Fibroblast of the conjunctiva (primary cell): Measurements from ENCODE around the gene UBQLN4.
"Not testable (repeated sequence)": the region's sequence is repeated elsewhere in the genome, so short reads cannot be mapped to it uniquely, and the experiment has no call there.

Experiments
- DNase-seq: peaks from one replicate; pipeline ENCODE4 v3.0.0-alpha.2; 2010; ENCODE audit warnings: low read depth

The UBQLN4 gene

DNA sequence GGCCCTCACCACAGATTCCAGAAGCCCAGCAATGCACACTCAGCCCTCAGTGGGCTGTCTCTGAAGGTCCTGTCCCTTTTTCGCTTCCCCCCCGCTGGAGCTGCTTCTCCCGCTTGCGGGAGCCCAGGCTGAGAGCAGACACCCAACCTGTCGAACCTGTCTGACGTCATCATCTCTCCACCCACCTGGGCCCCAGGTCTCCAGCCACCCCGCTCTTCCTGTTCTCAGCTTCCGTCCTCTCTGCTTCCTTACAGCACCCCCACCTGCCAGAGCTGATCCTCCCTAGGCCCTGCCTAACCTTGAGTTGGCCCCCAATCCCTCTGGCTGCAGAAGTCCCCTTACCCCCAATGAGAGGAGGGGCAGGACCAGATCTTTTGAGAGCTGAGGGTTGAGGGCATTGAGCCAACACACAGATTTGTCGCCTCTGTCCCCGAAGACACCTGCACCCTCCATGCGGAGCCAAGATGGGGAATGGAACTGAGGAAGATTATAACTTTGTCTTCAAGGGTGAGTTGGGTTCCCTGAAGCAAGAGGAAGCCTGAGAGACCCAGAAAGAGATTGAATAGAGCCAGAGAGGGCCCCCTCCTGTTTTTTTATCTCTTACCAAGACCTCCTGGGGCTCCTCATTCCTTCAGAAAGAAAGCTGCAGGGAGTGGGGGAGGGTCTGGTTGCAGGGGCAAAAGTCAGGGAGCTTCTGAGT lies 7.5 kb upstream of the UBQLN4 start, which contains the start of gene RAB25:
Gene RAB25, plus strand, starts transcription at position 224 of the 700 bp plus-strand sequence. Its CDS starts 241 bp downstream, at position 465.
- no peak for DNase-seq

DNA sequence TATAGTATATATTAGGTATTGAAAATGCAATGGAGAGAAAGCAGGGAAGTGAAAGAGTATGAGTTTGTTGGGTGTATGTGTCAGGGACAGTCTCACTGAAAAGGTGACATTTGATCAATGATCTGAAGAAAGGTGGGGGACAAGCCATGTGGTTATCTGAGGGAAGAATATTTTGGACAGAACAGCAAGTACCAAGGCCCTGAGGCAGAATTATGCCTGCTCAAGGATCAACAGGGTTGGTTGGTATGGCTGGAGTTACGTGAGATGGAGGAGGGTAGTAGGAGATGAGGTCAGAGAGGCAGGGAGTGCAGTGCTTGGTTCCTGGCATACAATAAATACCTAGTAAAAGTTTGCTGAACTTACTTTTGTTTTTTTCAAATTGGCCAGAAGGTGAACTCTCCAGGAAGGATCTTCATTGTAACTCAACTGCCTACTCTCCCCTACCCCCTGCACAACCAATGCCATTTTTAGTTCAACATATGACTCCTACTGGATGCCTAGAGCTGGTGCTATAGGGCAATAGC lies 2.8 kb upstream of the UBQLN4 start:
- DNase-seq: no peak

DNA sequence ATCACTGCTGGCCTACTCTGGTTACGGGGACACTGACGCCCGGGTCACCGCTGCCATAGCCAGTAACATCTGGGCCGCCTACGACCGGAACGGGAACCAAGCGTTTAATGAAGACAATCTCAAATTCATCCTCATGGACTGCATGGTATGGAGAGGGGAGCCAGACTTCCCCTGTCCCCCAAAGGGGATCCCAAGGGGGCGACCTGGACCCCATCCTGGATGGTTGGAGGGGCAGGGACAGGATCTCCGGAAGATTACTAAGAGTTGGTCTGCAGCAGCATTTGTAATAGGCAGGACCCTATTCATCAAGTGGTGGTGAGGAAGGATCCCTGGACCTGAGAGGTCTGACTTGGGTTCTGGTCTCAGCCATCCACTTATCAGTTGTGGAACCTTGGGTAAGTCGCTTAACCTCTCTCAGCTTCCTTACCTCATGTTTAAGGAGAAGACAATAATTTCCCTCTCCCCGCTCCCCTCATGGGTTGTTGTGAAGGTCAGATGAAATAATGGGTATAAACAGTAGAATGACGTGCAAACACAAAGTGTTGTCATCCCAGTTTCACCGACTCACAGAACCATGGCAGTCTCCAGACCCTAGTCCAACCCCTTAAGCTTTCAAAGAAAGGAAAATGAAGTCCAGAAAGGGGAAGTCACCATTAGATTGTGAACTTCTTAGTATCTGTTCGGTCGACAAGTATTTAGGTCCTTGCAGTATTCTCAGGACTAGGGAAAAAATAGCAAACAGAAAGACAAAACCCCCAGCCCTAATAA lies 1.9 kb upstream of the UBQLN4 start:
- DNase-seq: no peak

DNA sequence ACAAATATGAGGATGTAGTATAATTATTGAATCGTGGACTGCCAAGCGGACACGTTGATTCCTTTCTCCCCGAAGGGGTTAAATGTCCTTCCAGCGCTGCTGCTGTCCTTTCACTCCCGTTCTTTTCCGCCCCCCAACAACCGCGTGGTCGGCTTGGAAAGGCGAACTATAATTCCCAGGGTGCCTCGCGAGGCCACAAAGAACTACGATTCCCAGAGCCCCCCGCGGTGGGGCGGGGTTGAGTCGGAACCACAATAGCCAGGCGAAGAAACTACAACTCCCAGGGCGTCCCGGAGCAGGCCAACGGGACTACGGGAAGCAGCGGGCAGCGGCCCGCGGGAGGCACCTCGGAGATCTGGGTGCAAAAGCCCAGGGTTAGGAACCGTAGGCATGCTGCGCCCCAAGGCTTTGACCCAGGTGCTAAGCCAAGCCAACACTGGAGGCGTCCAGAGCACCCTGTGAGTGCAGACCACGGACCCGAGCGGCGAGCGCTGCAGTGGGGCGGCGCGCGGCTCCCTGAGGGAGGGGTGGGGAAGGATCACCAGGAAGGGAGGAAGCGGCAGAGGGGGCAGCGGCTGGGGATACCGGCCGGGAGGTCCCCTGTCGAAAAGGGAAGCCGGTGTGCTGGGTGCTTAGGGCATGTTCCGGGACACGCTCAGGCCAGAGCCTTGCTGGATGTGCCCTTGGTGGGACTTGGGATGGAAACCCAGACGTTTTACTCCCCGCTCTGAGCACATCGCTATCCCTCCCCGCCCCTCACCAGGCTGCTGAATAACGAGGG lies 1.1 kb upstream of the UBQLN4 start, which contains the start of gene LAMTOR2:
Gene LAMTOR2, plus strand, starts transcription at position 283 of the 781 bp plus-strand sequence. Its CDS starts 108 bp downstream, at position 391.
- peak; percentile 91 for DNase-seq

DNA sequence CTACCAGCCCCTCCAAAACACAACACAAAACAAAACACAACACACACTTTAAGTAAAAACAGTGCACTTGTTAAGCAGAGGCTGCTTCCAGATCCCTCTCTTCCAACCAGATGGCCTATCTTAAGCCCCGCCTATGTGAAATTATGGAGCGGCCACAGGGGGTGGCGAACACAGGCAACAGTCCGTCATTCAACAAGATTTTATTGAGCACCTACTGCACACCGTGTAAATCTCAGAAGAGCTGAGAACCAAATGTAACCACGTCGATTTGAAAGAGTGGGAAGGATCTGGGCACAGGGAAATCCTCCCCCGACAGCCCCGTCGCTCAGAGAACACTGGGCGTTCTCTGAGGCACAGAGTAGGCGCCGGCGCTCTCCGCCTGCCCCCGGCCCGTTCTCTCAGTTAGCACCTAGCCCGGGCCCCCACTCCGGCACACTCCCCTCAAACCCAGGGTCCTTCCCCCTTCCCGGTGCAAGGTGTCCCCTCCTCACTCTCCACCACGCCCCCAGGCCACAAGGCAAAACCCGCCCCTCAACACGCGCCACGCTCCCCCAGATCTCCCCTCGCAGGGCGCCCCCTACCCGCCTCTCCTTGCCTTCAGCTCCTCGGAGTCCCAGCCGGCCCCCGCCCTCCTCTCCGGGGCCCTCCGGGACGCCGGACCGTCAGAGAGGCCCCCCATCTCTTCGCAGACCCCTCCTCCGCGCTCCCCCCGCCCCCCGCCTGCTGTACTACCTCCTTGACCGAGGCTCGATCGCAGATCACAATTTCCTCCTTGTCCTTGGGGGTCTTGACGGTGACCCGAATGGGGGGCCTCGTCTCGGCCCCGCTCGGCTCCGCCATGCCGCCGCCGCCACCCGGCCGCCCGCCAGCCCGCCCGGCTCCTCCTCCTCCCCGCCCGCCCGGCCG lies 483 bp downstream of the UBQLN4 start:
- peak; percentile 49 for DNase-seq

DNA sequence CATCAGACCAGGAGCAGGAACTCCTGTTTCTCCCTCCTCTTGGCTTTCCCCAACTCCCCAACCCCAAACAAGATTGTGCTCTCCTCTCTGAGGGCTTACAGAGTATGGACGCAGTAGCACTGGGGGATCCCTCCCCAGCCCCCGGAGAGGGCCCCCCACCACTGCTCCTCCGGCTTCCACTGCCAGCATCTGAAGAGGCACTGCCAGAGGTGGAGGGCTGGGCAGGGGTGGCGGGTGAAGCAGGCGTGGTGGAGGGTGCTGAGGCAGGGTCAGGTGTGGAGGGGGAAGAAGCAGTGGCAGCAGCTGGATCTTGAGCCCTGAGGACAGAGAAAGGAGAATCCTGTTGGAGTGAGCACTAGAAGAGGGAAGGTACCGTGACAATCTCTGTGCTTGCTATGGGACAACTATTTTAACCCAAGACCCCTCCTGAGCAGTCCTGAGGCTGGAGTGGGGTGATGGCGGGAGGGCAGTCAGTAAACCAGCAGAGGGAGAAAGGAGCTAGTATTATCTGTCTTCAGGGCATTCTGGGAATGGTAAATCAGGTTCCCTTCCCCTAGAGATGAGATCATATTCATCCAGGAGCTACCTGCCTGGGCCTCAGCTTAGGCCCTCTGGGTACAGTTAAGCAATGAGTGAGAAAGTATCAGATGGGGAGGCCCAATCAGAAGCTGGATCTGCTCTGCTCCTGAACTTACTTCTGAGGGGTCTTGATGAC lies 2.4 kb downstream of the UBQLN4 start:
- no peak for DNase-seq

DNA sequence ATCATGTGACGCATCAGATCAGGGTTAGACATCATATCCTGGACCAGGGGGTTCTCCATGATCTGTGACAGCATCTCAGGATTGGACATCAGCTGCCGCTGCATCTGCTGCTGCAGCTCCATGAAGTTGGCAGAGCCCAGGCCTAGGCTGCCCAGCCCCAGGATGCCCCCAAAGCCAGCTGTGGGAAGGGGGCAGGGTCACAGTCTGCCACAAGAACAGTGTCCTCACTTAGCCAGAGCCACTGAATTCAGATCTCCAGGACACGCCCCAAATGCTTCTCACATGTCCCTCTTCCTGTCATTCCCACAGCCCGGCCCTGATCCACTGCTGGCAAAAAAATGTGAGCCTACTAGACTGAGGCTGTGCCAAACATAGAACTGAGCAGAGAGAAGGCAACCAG lies 3.2 kb downstream of the UBQLN4 start:
- DNase-seq: no peak

DNA sequence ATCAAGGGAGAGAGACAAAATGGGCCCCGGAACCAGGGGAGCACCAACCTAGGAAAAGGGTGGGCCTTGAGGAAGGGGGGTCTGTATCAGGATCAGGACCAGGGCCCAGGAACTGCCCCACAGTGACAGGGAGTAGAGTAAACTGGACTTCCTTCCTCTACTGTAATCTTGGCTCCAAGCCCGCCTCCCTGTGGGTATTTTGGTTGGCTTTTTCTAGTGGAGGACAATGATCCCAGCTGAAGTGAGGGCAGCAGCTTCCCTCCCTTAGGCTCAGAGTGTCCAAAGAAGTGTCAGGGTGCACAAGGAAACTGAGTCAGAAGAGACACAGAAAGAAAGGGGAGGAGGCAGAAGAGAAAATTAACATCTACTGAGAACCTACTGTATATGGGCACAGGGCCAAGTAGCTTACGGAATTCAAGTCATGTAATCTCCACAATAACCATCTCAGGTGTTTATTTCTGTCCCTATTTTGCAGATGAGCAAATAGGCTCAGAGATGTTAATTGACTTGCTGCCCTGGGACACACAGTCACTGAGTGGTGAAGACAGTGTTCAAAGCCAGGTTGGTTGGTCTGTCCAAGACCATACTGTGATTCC lies 4.8 kb downstream of the UBQLN4 start:
- DNase-seq: no peak

DNA sequence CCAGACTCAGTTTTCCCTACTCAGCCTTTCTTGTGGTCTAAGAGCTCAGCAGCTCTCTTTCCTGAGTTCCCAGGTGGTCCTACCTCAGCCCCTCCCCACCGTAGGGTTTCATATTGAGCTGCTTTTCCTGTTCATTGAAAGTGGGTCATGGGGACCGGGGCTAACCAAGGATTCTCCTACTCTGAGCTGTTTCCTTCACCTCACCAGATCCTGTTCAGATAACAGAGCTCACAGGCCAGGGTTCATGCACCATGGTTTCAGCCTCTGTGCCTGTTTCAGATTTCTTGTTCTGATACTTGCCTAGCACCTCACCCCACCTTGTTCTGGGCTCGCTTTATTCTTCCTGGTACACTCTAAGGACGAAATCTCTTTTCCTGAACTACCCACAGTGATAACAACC lies 8.5 kb downstream of the UBQLN4 start:
- no peak for DNase-seq

DNA sequence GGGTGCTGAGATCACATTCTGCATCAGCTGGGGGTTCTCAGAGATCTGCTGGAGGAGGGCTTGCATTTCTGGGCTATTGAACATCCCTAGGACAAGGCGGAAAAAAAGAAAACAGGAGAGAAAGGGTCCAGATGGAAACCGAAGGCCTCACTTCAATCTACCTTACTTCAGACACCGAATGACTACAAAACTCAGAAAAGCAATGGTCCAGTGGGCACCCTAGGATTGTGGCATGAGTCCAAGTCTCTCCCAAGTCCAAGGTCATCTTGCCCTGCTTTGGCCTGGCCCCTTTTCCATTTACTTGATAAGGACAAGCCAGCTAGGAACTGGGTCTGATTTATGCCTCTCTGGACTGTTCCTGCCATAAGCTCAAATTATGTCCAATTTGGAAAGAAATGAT lies 10.8 kb downstream of the UBQLN4 start:
- DNase-seq: no peak

DNA sequence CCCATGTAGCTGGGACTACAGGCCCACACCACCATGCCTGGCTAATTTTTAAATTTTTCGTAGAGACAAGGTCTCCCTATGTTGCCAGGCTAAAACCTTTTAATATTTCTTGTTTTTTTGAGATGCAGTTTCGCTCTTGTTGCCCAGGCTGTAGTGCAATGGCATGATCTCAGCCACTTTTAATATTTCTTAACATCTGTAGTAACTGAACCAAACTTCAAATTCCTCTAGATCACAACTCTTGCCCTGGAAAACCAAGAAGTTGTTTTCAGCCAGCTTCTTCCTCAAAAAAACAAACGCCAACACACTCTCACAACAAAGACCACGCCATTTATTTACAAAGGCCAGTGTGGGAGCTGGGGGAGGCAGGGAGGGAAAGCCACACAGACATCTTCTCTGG lies 18.6 kb downstream of the UBQLN4 start:
- not testable (repeated sequence) for DNase-seq

DNA sequence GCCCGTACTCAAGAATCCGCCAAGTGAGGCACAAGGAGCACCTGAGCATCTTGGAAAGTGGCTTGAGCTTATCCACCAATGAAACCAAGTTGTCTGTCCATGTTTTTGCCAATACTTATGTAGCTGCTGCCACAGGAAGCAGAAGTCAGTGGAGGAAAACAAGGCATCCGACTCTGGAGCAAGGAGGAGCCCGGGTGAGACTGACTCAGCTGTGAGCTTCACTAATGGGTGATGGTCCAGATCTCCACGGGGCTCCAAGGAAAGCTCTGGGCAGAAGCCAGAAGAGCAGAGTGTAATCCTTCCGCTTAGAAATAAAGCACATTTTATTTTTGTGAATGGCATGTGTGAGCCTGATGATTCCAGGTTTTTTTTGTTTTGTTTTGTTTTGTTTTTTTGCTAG lies 20.6 kb downstream of the UBQLN4 start:
- DNase-seq: no peak

DNA sequence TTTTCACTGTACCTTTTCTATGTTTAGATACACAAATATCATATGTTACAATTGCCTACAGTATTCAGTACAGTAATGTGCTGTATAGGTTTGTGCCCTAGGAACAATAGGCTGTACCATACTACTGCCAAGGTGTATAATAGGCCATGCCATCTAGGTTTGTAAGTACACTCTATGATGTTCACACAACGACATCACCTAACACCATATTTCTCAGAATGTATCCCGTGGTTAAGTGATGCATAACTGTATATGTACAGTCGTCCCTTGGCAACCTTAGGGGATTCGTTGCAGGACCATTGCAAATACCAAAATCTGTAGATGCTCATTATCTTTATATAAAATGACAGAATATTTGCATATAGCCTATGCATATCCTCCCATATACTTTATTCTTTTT lies 27.0 kb downstream of the UBQLN4 start:
- DNase-seq: no peak

DNA sequence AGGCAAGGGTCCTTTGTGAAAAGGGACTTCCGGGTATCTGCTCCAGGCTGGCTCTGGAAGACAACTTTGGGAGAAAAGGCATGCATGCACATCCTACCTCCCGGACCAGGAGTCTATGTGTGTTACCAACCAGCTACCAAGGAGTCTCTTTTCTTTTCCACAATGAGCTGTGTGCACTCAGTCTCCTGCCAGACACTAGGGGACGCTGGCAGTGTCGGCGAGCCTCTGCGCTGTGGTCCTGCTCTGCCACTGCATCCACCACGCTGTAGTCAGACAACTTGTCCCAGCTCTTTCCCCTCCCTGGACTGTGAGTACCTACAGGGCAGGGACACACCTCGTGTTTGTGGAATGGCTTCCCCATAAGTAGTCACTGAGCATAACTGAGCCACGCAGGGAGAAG lies 27.7 kb downstream of the UBQLN4 start:
- no peak for DNase-seq

DNA sequence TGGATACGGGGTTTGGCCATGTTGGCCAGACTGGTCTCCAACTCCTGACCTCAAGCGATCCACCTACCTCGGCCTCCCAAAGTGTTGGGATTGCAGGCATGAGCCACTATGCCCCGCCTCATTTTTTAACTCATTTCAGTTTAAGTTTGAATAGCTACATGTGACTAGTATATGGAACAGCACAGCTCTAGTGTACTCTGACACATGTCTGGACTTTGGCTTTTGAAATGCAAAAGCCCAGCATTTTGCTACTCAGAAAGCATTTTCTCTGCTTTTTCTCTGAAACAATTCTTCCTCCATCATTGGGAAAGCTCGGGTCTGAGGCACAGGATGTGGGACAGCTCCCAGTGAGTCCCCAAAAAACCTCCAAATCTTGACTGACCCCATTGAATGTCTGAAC lies 28.8 kb downstream of the UBQLN4 start:
- DNase-seq: no peak

DNA sequence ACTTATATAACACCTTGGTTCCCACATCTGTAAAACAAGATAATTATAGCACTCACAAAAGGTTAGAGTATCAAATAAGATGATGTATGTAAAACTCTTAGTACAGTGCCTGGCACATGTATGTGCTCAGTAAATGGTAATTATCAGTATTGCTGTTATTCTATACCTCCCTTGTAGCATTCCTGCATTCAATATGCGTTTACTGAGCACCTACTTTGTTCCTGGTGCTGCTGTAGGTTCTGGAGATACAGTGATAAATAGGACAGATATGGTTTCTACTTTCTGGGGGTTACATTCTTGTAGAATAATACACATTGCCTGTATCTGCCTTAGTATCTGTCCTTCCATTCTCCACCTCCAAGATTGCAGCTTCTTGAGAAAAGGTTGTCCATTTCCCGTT lies 31.6 kb downstream of the UBQLN4 start:
- no peak for DNase-seq

DNA sequence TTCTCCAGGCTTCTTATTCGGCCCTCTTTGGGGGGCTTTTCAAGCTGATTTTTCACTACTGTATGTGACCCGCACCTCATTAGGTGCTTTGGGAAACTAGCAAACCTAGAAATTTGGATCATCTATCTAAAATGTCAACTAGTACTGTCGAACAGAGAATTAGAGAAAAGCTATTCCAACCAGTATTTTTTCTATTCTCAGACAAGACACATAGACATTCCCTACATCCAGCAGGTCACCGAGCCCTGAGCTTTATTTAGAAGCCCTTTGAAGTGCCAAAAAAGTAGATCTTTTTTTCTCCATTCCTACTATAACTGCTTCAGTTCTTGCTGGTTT lies 32.5 kb downstream of the UBQLN4 start:
- no peak for DNase-seq

DNA sequence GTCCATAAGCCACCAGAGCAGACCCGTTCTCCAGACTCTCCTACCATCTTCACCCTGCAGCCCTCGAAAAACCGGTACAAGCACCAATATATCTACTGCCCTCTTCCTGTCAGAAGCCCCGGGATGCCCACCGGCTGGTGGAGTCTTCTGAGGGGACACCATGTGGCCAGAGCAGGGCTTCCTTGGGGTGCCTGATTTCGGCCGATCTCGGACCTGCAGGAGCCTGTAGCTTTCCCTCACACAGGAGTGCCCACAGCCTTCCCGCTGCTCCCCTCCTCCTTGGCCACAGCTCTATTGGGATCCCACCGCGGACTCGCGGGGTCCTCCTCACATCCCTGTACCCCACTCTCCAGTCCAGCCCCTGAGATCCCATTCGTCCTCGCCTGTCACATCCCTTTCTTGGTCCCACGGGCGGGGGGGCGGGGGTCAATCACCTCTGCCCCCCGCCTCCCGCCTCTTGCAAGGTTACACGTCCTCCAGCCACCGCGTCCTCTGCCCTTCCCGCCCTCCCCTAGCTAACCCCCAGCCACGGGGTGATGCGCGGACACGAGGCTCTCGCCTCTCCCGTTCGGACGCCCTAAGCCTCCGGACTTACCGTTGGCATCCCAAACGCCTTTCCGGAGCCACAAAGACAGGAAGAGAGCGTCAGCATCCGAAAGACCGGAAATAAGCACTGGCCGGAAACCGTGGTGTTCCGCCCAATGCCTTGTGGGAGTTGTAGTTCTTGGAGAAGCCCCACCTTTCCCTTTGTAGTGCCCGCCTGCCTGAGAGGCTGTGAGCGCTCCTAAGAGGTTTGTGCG lies 33.1 kb downstream of the UBQLN4 start, which contains the start of gene SSR2:
Gene SSR2, minus strand, starts transcription at position 659 of the 800 bp plus-strand sequence. CDS start 784 bp downstream, outside the sequence.
- peak; percentile 82 for DNase-seq

DNA sequence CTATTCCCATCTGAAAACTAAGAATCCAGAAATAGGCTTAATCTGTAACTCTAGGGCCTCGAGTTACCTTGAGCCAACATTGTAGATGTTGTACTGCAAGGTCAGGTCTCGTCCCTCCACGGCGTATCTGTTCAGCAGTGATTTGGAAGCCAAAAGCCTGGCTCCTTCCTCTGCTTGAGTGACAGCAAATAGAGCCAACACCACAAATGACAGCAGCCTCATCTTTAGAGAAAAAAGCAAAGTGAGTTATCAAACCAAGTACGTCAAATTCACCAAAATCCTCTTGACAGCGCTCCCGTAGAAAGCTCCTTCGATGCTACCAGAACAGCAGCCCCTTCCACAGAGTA lies 33.7 kb downstream of the UBQLN4 start:
- DNase-seq: no peak

DNA sequence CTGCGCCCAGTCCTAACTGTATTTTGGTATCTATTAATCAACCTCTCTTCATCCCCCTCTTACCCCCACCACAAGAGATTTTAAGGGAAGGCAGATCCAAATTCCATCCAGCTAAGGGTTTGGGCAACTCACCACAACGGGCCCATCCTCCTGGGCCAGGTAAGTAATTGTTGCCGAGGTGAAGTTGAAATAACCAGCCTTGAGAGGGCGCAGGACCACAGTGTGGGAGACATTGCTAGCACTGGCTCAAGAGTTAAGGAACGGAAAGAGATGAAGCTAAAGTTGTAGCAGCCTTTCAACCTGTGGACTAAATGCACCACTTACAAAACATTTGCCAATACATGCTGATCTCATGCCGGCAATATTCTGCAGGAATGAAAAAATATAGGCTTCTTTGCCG lies 38.8 kb downstream of the UBQLN4 start:
- DNase-seq: no peak
